Activated CD8-positive, alpha-beta memory T cell treated with anti-CD3 and anti-CD28 coated beads, Interleukin-2, amount 50 U/mL, for 1 hour (primary cell): Measurements from ENCODE around the gene ZNF281.
"Not testable (repeated sequence)": the region's sequence is repeated elsewhere in the genome, so short reads cannot be mapped to it uniquely, and the experiment has no call there.

ENCODE experiments used
- DNase-seq: peaks from one replicate; pipeline ENCODE4 v3.0.0-alpha.2; 2020; ENCODE audit errors: extremely low read depth

ZNF281 gene

GRCh38 chr1:200363264-200363933, 46.4 kb downstream of the ZNF281 start:
- DNase-seq = no peak

- no peak for DNase-seq
Observed at GRCh38 chr1:200362421-200362820, 47.4 kb downstream of the ZNF281 start.

- DNase-seq = no peak
Observed at GRCh38 chr1:200359610-200360163, 50.1 kb downstream of the ZNF281 start.

GRCh38 chr1:200357925-200358324, 51.9 kb downstream of the ZNF281 start:
- DNase-seq = not testable (repeated sequence)

- DNase-seq = no peak
Observed at GRCh38 chr1:200355801-200356200, 54.0 kb downstream of the ZNF281 start.
